GM23248 (cell line): ENCODE data around the gene AREG. TPM values are rescaled to one million over a fixed set of nuclear protein-coding genes. Genes with fewer than 3 reads are reported as not detected.

ENCODE experiments used
- DNase-seq: peaks from one replicate; pipeline ENCODE4 v3.0.0-alpha.2; 2015
- H2AFZ ChIP-seq: fragments of 200-600 bp; sonication (generic); 2 replicates; pipeline ENCODE4 v1.6.1; 2016; ENCODE audit warnings: antibody characterized with exemption
- H3F3A ChIP-seq: fragments of 200-600 bp; sonication (generic); 2 replicates; pipeline ENCODE4 v1.6.1; 2016; ENCODE audit warnings: mild to moderate bottlenecking, antibody characterized with exemption, mixed run types; ENCODE audit not compliant: insufficient read depth
- H3K27ac ChIP-seq: fragments of 200-600 bp; sonication (generic); 2 replicates; pipeline ENCODE4 v1.5.1; 2016; ENCODE audit warnings: mild to moderate bottlenecking
- H3K27me3 ChIP-seq: fragments of 200-600 bp; sonication (generic); replicated peaks from 2 replicates; pipeline ENCODE4 v1.6.1; 2016; ENCODE audit warnings: mild to moderate bottlenecking; ENCODE audit not compliant: insufficient read depth
- H3K36me3 ChIP-seq: fragments of 200-600 bp; sonication (generic); 2 replicates; pipeline ENCODE4 v1.6.1; 2016; ENCODE audit warnings: low read depth, mild to moderate bottlenecking
- H3K4me1 ChIP-seq: fragments of 200-600 bp; sonication (generic); 2 replicates; pipeline ENCODE4 v1.6.1; 2016; ENCODE audit warnings: mild to moderate bottlenecking; ENCODE audit not compliant: insufficient read depth
- H3K4me2 ChIP-seq: fragments of 200-600 bp; sonication (generic); one replicate; pipeline ENCODE4 v1.6.1; 2016; ENCODE audit warnings: mild to moderate bottlenecking; ENCODE audit not compliant: unreplicated experiment
- H3K4me3 ChIP-seq: fragments of 200-600 bp; sonication (generic); 2 replicates; pipeline ENCODE4 v1.5.1; 2016; ENCODE audit warnings: mild to moderate bottlenecking
- H3K79me2 ChIP-seq: fragments of 200-600 bp; sonication (generic); 2 replicates; pipeline ENCODE4 v1.6.1; 2016; ENCODE audit warnings: mild to moderate bottlenecking; ENCODE audit not compliant: insufficient read depth
- H3K9ac ChIP-seq: fragments of 200-600 bp; sonication (generic); 2 replicates; pipeline ENCODE4 v1.6.1; 2016; ENCODE audit warnings: mild to moderate bottlenecking
- H3K9me2 ChIP-seq: fragments of 200-600 bp; sonication (generic); 2 replicates; pipeline ENCODE4 v1.6.1; 2016; ENCODE audit warnings: mixed run types, mild to moderate bottlenecking, moderate library complexity; ENCODE audit not compliant: insufficient read depth
- H3K9me3 ChIP-seq: fragments of 200-600 bp; sonication (generic); one replicate; pipeline ENCODE4 v1.6.1; 2017; ENCODE audit warnings: low read depth
- H4K20me1 ChIP-seq: fragments of 200-600 bp; sonication (generic); 2 replicates; pipeline ENCODE4 v1.6.0; 2016; ENCODE audit not compliant: insufficient read depth
- EZH2 ChIP-seq: fragments of 200-600 bp; sonication (generic); IDR thresholded peaks from 2 replicates; pipeline ENCODE4 v1.6.1; 2018; ENCODE audit warnings: antibody characterized with exemption, mild to moderate bottlenecking; ENCODE audit not compliant: insufficient read depth, poor library complexity, severe bottlenecking
- EZH2phosphoT487 ChIP-seq: fragments of 200-600 bp; sonication (generic); IDR thresholded peaks from 2 replicates; pipeline ENCODE4 v1.6.1; 2018; ENCODE audit warnings: antibody characterized with exemption, moderate library complexity, mild to moderate bottlenecking, low read depth; ENCODE audit not compliant: insufficient read depth
- WGBS, 2 experiments: methylation state at CpG; one replicate each; pipeline ENCODE4 v1.1.6; 2015 to 2017; ENCODE audit warnings: low lambda C conversion rate in 2 of 2, low coverage in 1 of 2; ENCODE audit errors: missing lambda C conversion rate in 2 of 2; 5-methylcytosine and 5-hydroxymethylcytosine counted together
- in situ Hi-C: fragments of 300-500 bp; cut with MboI; formaldehyde crosslinking; loops from 2 replicates; pipeline ENCODE4 v1.15.0; 2020
- polyA plus RNA-seq: library from polyadenylated mRNA; unstranded; fragments of >200 nt; fragmentation: Nextera tagmentation; extraction: Ambion mirVana; gene quantifications from 2 replicates; pipeline ENCODE4 v1.2.1, GENCODE V29; 2016
- total RNA-seq: library from RNA; depleted of rRNA; stranded (reverse); fragments of >200 nt; shearing (Covaris generic); gene quantifications from 2 replicates; pipeline ENCODE4 v1.2.3, GENCODE V29; 2014

Gene AREG
- total and polyA plus RNA-seq, 2 experiments from 2014 or later, result 0.76 to 0.97 TPM

GRCh38 chr4:74410272-74410671 lies 34.7 kb upstream of the AREG start:
- H3K9me3 ChIP-seq, result no peaks in the 10 kb centered on the region
- H3K27me3 ChIP-seq, result no peaks in the 10 kb centered on the region
- no peak for TF ChIP-seq EZH2
- no peak for TF ChIP-seq EZH2phosphoT487
- no peaks in the 10 kb centered on the region; the same call in 1 of the 2 replicates for H3K9me2 ChIP-seq
- H3K27ac ChIP-seq, result peak overlapping the region; percentile 9; the same call in 1 of the 2 replicates
- in situ Hi-C loops, result no loop called here
- no peak overlapping the region for H3K4me3 ChIP-seq
- H4K20me1 ChIP-seq, result no peaks in the 10 kb centered on the region
- peaks cover 11% of the 10 kb centered on the region; the same call in 1 of the 2 replicates for H3F3A ChIP-seq
- no peaks in the 10 kb centered on the region for H3K36me3 ChIP-seq
- H3K4me1 ChIP-seq, result peaks cover 27% of the 10 kb centered on the region
- H3K79me2 ChIP-seq, result no peaks in the 10 kb centered on the region
- peak overlapping the region; percentile 77 for H2AFZ ChIP-seq
- H3K9ac ChIP-seq, result no peak overlapping the region
- WGBS, 2 experiments, result 44 to 59% methylated on average over 2 of the region's 2 CpGs
- no peak overlapping the region for H3K4me2 ChIP-seq
- DNase-seq, result peak; percentile 53

- H3K4me2 ChIP-seq, result no peak overlapping the region
- peaks cover 17% of the 10 kb centered on the region; the same call in 1 of the 2 replicates for H3F3A ChIP-seq
- H3K27ac ChIP-seq, result no peak overlapping the region
- no peaks in the 10 kb centered on the region for H3K27me3 ChIP-seq
- no peaks in the 10 kb centered on the region for H3K79me2 ChIP-seq
- no peak for TF ChIP-seq EZH2phosphoT487
- TF ChIP-seq EZH2, result no peak
- in situ Hi-C loops, result no loop called here
- no peaks in the 10 kb centered on the region; the same call in 1 of the 2 replicates for H3K9me2 ChIP-seq
- H2AFZ ChIP-seq, result no peak overlapping the region
- H3K9me3 ChIP-seq, result no peaks in the 10 kb centered on the region
- no peak overlapping the region for H3K4me3 ChIP-seq
- H3K36me3 ChIP-seq, result no peaks in the 10 kb centered on the region
- no peak for DNase-seq
- H3K9ac ChIP-seq, result no peak overlapping the region
- H3K4me1 ChIP-seq, result peaks cover 27% of the 10 kb centered on the region
- H4K20me1 ChIP-seq, result no peaks in the 10 kb centered on the region
These were observed 32.7 kb upstream of the AREG start for GRCh38 chr4:74412225-74412624.

DNA sequence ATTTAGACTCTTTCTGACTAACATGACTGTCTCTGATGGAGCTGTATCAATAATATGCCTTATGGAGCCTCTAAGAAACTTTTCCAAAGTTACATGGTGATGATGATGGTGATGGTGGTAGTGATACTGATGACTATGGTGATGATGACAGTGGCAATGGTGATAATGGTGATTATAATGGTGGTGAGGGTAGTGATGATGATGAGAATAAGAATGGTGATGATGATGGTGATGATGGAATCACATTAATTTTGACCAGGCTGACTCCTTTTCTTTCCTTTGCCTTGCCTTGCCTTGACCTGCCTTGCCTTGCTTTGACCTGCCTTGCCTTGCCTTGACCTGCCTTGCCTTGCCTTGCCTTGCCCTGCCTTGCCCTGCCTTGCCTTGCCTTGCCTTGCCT lies 31.7 kb upstream of the AREG start:
- H3K4me3 ChIP-seq, result no peak overlapping the region
- no peak overlapping the region for H3K4me2 ChIP-seq
- no peak overlapping the region for H3K9ac ChIP-seq
- no peaks in the 10 kb centered on the region for H3K9me3 ChIP-seq
- no peaks in the 10 kb centered on the region for H3K36me3 ChIP-seq
- H4K20me1 ChIP-seq, result no peaks in the 10 kb centered on the region
- H3K9me2 ChIP-seq, result no peaks in the 10 kb centered on the region; the same call in 1 of the 2 replicates
- H3K27me3 ChIP-seq, result no peaks in the 10 kb centered on the region
- DNase-seq, result no peak
- H2AFZ ChIP-seq, result no peak overlapping the region
- no peak overlapping the region for H3K27ac ChIP-seq
- no peaks in the 10 kb centered on the region for H3K79me2 ChIP-seq
- H3F3A ChIP-seq, result peaks cover 19% of the 10 kb centered on the region
- no peak for TF ChIP-seq EZH2
- H3K4me1 ChIP-seq, result peaks cover 25% of the 10 kb centered on the region
- in situ Hi-C loops, result no loop called here

DNA sequence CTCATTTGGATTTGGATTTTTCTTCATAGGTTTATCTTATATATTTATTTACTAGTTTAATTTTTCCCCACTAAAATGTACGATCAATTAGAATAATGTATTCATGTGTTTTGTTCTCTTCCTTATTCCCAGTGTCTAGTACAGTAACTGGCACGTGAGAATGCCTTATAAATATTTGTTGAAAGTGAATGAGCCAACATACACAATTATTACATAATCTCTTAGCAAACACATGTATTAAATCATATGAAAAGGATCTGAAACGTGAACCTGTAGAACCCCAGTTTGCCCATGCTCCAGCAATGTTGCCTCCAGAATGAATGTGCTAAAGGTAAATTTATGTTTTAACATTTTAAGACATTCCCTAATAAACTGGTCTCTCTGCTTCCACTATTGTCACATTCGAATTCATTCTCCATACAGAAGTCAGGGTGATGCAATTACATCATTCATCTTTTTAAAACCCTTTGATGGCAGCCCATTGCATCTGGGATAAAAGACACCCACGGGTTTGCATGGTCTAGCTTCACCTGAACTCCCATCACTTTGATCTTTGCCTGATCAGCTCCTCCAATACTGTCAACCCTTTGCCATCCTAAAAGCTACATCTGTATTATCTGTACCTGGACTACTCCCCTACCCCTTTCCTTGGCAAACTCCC lies 30.7 kb upstream of the AREG start:
- TF ChIP-seq EZH2 (no peak), EZH2phosphoT487 (no peak)
- Histone ChIP-seq H3K9me2 (no peaks in the 10 kb centered on the region), H3K4me3 (no peak overlapping the region), H2AFZ (no peak overlapping the region), H3K27ac (no peak overlapping the region), H3K9me3 (no peaks in the 10 kb centered on the region), H3K27me3 (no peaks in the 10 kb centered on the region), H3K4me1 (peaks cover 26% of the 10 kb centered on the region), H4K20me1 (no peaks in the 10 kb centered on the region), H3K79me2 (no peaks in the 10 kb centered on the region), H3K36me3 (no peaks in the 10 kb centered on the region), H3K4me2 (no peak overlapping the region), H3K9ac (no peak overlapping the region), H3F3A (peaks cover 29% of the 10 kb centered on the region)
- DNase-seq, result no peak
- WGBS, 2 experiments, result 52% methylated on average over 5 of the region's 5 CpGs
- in situ Hi-C loops, result no loop called here
